Measurements from ENCODE around the gene ASXL1.
"Not testable (repeated sequence)": the region's sequence is repeated elsewhere in the genome, so short reads cannot be mapped to it uniquely, and the experiment has no call there.

Gene ASXL1

GRCh38 chr20:32359633-32360332 is 1.7 kb downstream of the ASXL1 start:
- DNase-seq (ENCODE audit: insufficient read length, low spot score), result no peak
- FAIRE-seq, result peak; percentile 59

GRCh38 chr20:32360333-32360634 is 2.2 kb downstream of the ASXL1 start:
- no peak for DNase-seq (ENCODE audit: insufficient read length, low spot score)
- FAIRE-seq, result no peak

GRCh38 chr20:32362901-32363364 is 4.8 kb downstream of the ASXL1 start:
- FAIRE-seq (no peak), DNase-seq (ENCODE audit: insufficient read length, low spot score) (no peak)

- FAIRE-seq, result peak; percentile 44
- DNase-seq (ENCODE audit: insufficient read length, low spot score), result no peak
Observed at GRCh38 chr20:32363492-32363891, 5.4 kb downstream of the ASXL1 start.

- no peak for FAIRE-seq
- DNase-seq (ENCODE audit: insufficient read length, low spot score), result no peak
Observed at GRCh38 chr20:32364554-32365208, 6.5 kb downstream of the ASXL1 start.

GRCh38 chr20:32365564-32365963 is 7.4 kb downstream of the ASXL1 start:
- DNase-seq (ENCODE audit: insufficient read length, low spot score) (no peak), FAIRE-seq (no peak)

- FAIRE-seq, result peak; percentile 48
- DNase-seq (ENCODE audit: insufficient read length, low spot score), result no peak
Observed at GRCh38 chr20:32366380-32366779, 8.2 kb downstream of the ASXL1 start.

- no peak for DNase-seq (ENCODE audit: insufficient read length, low spot score)
- FAIRE-seq, result no peak
Observed at GRCh38 chr20:32368323-32368722, 10.2 kb downstream of the ASXL1 start.

GRCh38 chr20:32368925-32369324 is 10.8 kb downstream of the ASXL1 start:
- DNase-seq (ENCODE audit: insufficient read length, low spot score) (no peak), FAIRE-seq (no peak)

GRCh38 chr20:32370897-32371296 is 12.8 kb downstream of the ASXL1 start:
- FAIRE-seq (no peak), DNase-seq (ENCODE audit: insufficient read length, low spot score) (no peak)

- FAIRE-seq (no peak), DNase-seq (ENCODE audit: insufficient read length, low spot score) (no peak)
Observed at GRCh38 chr20:32378461-32378860, 20.3 kb downstream of the ASXL1 start.

GRCh38 chr20:32380037-32380436 is 21.9 kb downstream of the ASXL1 start:
- not testable (repeated sequence) for DNase-seq (ENCODE audit: insufficient read length, low spot score); FAIRE-seq

GRCh38 chr20:32380745-32381144 is 22.6 kb downstream of the ASXL1 start:
- DNase-seq (ENCODE audit: insufficient read length, low spot score) (no peak), FAIRE-seq (no peak)

- FAIRE-seq, result no peak
- no peak for DNase-seq (ENCODE audit: insufficient read length, low spot score)
Observed at GRCh38 chr20:32382102-32382950, 24.2 kb downstream of the ASXL1 start.

- DNase-seq (ENCODE audit: insufficient read length, low spot score); FAIRE-seq: not testable (repeated sequence)
Observed at GRCh38 chr20:32383441-32383840, 25.3 kb downstream of the ASXL1 start.

- DNase-seq (ENCODE audit: insufficient read length, low spot score), result no peak
- no peak for FAIRE-seq
Observed at GRCh38 chr20:32385541-32385940, 27.4 kb downstream of the ASXL1 start.

- DNase-seq (ENCODE audit: insufficient read length, low spot score) (no peak), FAIRE-seq (no peak)
Observed at GRCh38 chr20:32386091-32386490, 28.0 kb downstream of the ASXL1 start.

- DNase-seq (ENCODE audit: insufficient read length, low spot score) (no peak), FAIRE-seq (peak; percentile 57)
Observed at GRCh38 chr20:32387252-32387651, 29.1 kb downstream of the ASXL1 start.

GRCh38 chr20:32391003-32391402 is 32.9 kb downstream of the ASXL1 start:
- FAIRE-seq (no peak), DNase-seq (ENCODE audit: insufficient read length, low spot score) (no peak)

GRCh38 chr20:32395066-32395465 is 36.9 kb downstream of the ASXL1 start:
- FAIRE-seq, result no peak
- no peak for DNase-seq (ENCODE audit: insufficient read length, low spot score)

GRCh38 chr20:32396646-32397160 is 38.6 kb downstream of the ASXL1 start:
- FAIRE-seq (no peak), DNase-seq (ENCODE audit: insufficient read length, low spot score) (no peak)

Measured in GM19239 (cell line).